Superior temporal gyrus (tissue), 1 donor: Measurements from ENCODE around the gene CREBBP.

Experiments
- DNase-seq: peaks from one replicate; pipeline ENCODE4 v3.0.0-alpha.2; 2016; ENCODE audit errors: extremely low spot score

The CREBBP gene

GRCh38 chr16:3824121-3824795 is 56.3 kb downstream of the CREBBP start:
- no peak for DNase-seq

DNA sequence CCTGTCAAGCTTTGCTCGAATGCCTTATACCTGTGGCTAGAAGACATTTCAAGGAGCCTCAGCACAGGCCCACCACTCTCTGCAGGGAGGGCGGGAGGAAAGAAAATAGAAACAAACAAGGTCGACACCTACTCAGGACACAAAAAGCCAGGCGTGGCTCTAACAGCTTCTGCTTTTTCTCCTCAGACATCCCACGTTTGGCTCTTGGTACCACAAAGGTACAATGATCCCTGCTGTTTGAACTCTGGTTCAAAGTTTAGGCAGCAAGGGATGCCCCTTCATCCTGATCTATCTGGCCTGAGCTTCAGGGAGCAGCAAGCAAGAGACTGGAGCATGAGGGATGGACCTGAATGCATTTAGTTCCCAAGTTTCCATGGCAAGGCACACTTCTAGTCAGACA is 57.1 kb downstream of the CREBBP start:
- no peak for DNase-seq

GRCh38 chr16:3822366-3823045 is 58.0 kb downstream of the CREBBP start:
- no peak for DNase-seq

GRCh38 chr16:3821184-3821583 is 59.3 kb downstream of the CREBBP start:
- no peak for DNase-seq

- peak; percentile 51 for DNase-seq
Measured at GRCh38 chr16:3819746-3820724, 60.5 kb downstream of the CREBBP start.

GRCh38 chr16:3819175-3819527 is 61.4 kb downstream of the CREBBP start:
- no peak for DNase-seq

GRCh38 chr16:3816326-3816725 is 64.2 kb downstream of the CREBBP start:
- no peak for DNase-seq

DNA sequence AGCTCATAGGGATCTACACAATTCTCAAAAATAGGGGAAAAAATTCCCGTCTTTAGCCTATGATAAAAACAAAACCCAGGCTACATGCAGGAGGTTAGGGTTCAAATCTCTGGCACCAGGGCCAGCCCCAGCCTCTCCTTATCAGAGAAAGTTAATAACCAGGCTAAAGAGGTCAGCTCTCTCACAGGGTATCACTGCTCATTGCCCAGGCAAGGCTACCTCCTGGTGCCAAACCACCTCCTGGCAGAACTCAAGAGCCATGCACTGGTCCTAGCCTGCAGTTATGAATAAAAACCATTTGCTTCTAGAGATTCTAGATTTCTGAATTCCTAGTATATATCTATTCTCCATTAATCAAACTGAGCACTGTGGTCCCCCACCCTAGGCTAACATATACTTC is 65.8 kb downstream of the CREBBP start:
- DNase-seq = no peak

GRCh38 chr16:3812469-3813172 is 67.9 kb downstream of the CREBBP start:
- no peak for DNase-seq

- DNase-seq = no peak
Measured at GRCh38 chr16:3810818-3811217, 69.7 kb downstream of the CREBBP start.

DNA sequence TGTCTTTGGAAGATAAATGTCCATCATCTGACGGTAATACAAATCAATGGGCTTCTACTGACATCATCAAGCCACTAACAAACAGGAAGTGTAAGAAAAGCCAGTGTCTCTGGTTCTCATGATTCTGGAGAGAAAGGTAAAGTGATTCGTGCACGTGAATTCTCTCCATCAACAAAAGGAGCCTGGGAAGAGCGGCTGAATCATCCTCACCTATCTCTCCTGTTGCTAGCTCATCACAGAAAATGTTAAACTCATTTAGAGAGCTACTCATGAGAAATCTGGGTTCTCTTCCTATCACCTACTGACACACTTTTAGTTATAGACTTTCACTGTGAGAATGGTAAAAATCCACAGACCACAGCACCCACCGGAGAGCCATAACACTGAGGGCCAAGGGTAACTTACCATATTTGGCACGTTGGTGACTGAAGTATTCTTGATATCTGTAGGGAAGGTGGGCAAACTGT is 70.3 kb downstream of the CREBBP start:
- no peak for DNase-seq

DNA sequence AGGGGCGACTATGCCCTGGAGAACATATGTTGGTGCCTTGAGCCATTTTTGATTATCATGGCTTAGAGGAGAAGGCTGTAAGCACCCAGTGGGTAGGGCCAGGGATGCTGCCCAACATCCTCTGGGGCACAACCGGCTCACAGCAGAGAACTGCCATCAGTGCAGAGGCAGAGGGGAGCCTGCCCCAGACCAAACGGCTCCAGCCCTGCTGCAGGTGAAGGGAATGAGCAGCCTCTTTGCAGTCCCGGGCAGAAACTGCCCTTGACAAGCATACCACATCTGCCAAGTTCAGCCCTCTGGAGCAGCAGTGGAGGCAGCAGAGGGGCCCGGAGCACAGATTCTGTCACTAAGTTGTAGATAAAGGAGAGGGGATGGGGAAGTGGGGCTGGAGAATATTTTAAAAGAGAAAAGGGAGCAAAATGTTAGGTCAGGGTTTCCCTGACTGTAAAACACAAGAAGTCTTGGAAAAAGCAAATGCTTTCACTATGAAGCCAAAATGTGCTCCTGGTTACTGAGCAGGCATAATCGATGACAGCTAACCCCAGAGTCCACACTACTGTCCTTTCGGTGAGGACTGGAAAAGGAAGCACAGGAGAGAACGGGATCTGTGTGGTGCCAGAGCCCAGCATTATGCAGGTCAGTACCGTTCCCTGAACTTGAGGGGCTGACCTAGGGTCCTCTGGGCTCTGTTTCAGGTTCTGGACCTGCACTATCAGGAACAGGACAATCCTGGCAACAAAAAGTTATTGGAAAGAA is 72.0 kb downstream of the CREBBP start:
- no peak for DNase-seq

- no peak for DNase-seq
Measured at GRCh38 chr16:3807425-3808123, 72.9 kb downstream of the CREBBP start.

GRCh38 chr16:3804426-3805016 is 76.0 kb downstream of the CREBBP start:
- DNase-seq = no peak

DNA sequence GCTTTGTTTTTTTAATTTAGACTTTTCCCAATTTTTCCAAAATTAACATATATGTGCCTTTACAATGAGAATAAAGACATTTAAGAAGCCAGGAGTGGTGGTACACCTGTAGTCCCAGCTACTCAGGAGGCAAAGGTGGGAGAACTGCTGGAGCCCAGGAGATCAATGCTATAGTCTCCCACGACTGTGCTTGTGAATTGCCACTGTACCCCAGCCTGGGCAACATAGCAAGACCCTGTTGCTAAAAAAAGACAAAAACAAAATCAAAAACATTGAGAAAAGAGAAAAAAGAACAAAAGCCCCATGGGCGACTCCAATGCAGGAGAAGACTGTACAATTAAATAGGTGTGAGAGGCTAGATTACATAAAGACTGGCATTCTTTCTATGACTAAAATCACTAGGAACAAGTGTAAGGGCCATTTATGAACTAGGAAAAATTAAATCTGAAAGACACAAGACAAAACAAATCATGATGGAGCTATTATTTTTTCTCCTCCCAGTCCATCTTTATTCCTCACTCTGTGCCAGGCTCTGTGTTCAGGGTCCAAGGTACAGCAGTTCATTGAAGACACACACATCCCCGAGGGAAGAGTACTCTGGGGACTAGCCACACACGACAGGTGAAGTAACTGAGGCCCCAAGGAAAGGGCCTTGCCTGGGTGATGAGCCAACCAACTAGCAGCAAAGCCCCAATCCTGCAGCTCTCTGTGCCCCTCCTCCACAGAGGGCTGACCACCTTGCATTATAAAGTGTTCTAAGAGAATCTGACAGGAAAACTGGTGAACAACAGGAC is 79.8 kb downstream of the CREBBP start:
- DNase-seq = no peak

GRCh38 chr16:3800019-3800418 is 80.5 kb downstream of the CREBBP start:
- DNase-seq = no peak

DNA sequence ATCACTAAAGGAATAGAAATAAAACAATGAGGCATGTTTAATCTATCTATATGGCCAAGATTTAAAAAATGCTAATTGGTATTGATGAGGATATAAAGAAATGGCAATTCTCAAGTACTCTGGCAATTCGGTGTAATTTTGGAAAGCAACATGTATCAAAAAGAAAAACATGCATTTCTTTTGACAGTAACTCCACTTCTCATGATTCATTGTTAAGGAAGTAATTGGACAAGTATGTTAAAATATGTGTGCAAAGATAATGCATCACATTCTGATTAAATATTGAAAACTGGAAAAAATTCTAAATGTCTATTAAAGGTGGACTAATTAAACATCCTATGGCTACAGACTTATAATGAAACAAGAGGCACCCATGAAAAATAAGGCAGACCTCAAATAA is 81.2 kb downstream of the CREBBP start:
- DNase-seq = no peak

GRCh38 chr16:3798838-3799237 is 81.7 kb downstream of the CREBBP start:
- DNase-seq = no peak
